SH-SY5Y (cell line): ENCODE measurements around the gene LRIT2.

Experiments
- GATA2 ChIP-seq: IDR thresholded peaks from 2 replicates; pipeline ENCODE4 v1.6.1; 2011; ENCODE audit warnings: mild to moderate bottlenecking, low read depth, low read length
- GATA3 ChIP-seq: IDR thresholded peaks from 2 replicates; pipeline ENCODE4 v1.6.1; 2011; ENCODE audit warnings: low read depth, mild to moderate bottlenecking, low read length, moderate library complexity

- TF ChIP-seq GATA2 (no peak), GATA3 (no peak)
Measured at GRCh38 chr10:84233940-84234339, 8.6 kb upstream of the LRIT2 start.
